ENCODE results near the gene ACSF3.

GRCh38 chr16:89123001-89123830 is 29.6 kb downstream of the ACSF3 start:
- TF ChIP-seq PATZ1 (CRISPR knock-in tag; IDR thresholded peaks at IDR 0.05; ENCODE audit: borderline replicate concordance) (no peak), RARB (CRISPR knock-in tag; IDR thresholded peaks at IDR 0.05) (no peak), ZFP30 (CRISPR knock-in tag; IDR thresholded peaks at IDR 0.05) (no peak), ARNTL (CRISPR knock-in tag; IDR thresholded peaks at IDR 0.05; ENCODE audit: borderline replicate concordance, low read depth) (no peak)

All from SK-N-SH treated with all-trans-retinoic acid at 6 μM for 48 hours (cell line).